ENCODE data around the gene UNC13B. TPM values are rescaled to one million over a fixed set of nuclear protein-coding genes. Genes with fewer than 3 reads are reported as not detected.
"Not testable (repeated sequence)": the region's sequence is repeated elsewhere in the genome, so short reads cannot be mapped to it uniquely, and the experiment has no call there.

Gene UNC13B
- total and polyA plus RNA-seq, 4 donors, result 8.0 to 33.7 (median 30.3) TPM

DNA sequence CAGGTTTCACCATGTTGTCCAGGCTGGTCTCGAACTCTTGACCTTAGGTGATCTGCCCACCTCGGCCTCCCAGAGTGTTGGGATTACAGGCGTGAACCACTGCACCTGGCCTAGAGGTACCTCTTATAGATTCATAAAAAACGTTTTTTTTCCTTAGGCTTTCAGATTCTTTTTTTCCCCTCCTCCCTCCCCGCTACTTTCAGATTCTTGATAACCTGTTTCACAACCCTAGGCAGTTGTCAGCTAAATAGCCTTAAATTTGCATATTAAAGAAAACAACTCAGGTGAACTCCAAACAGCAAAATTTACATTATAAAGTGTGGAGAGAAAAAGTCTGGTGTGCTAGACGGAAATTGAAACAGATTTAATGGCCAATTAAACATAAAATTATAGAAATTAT, 4.0 kb upstream of the UNC13B start:
- 58 to 69% methylated on average over 6 of the region's 6 CpGs for WGBS, 2 donors
- H3K4me1 ChIP-seq (ENCODE audit: control insufficient read depth in 1 of 2, insufficient read depth in 2 of 2, low read length in 2 of 2); DNase-seq; H3K4me3 ChIP-seq (ENCODE audit: low read length in 2 of 2); H3K27ac ChIP-seq (ENCODE audit: low read depth in 1 of 2, low read length in 2 of 2); H3K9me3 ChIP-seq (ENCODE audit: control insufficient read depth, low read length); H3K36me3 ChIP-seq (ENCODE audit: control insufficient read depth in 1 of 2, insufficient read depth in 2 of 2, low read length in 1 of 2); H3K27me3 ChIP-seq (ENCODE audit: control insufficient read depth in 1 of 2, insufficient read depth in 2 of 2, low read length in 1 of 2); ATAC-seq (ENCODE audit: low FRiP score): not testable (repeated sequence)
- intact Hi-C loops (cut with DNase I), result loop anchor here in 1 of 2 donors (5.0 kb wide), 1 partner anchor 41 kb away; the partner anchor contains the start of gene ATOSB

DNA sequence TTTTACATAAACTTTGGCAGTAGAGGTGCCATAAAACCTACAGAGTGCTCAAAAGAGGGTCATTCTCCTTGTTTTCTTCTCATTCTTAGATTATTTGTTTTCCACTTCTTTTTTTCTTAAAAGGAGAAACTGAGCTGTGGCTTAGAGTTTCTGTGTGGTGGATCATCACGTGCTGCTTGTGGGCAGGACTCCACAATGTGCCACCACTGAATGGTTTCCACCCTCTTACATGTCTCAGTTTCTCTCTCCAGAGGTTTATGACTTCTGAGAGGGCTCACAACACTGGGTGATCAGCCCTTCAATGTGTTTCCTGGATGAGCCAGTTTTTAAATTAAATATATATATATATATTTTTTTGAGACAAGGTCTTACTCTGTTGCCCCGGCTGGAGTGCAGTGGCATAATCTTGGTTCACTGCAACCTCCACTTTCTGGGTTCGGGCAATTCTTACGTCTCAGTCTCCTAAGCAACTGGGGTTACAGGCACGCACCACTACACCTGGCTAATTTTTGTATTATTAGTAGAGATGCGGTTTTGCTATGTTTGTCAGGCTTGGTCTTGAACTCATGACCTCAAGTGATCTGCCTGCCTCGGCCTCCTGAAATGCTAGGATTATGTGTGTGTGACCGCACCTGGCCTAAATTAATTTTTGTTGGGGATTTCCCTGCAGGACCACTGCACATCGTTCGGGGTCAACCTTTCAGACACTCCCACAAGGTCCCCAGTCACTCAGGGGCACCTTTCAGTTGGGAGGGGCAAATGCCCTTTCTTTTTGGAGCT, 3.1 kb upstream of the UNC13B start:
- H3K36me3 ChIP-seq (ENCODE audit: control insufficient read depth in 1 of 2, insufficient read depth in 2 of 2, low read length in 1 of 2), result no peaks in the 10 kb centered on the region
- no peak overlapping the region for H3K4me3 ChIP-seq (ENCODE audit: low read length in 2 of 2)
- H3K27me3 ChIP-seq (ENCODE audit: control insufficient read depth in 1 of 2, insufficient read depth in 2 of 2, low read length in 1 of 2), result no peaks in the 10 kb centered on the region
- H3K27ac ChIP-seq (ENCODE audit: low read depth in 1 of 2, low read length in 2 of 2), result no peak overlapping the region
- H3K9me3 ChIP-seq (ENCODE audit: control insufficient read depth, low read length), result no peaks in the 10 kb centered on the region
- DNase-seq (no peak), ATAC-seq (ENCODE audit: low FRiP score) (no peak)
- H3K4me1 ChIP-seq (ENCODE audit: control insufficient read depth in 1 of 2, insufficient read depth in 2 of 2, low read length in 2 of 2), result no peaks in the 10 kb centered on the region
- WGBS, 2 donors, result 89 to 94% methylated on average over 10 of the region's 10 CpGs
- intact Hi-C loops (cut with DNase I), result loop anchor here in 1 of 2 donors (5.0 kb wide), 1 partner anchor 41 kb away; the partner anchor contains the start of gene ATOSB

DNA sequence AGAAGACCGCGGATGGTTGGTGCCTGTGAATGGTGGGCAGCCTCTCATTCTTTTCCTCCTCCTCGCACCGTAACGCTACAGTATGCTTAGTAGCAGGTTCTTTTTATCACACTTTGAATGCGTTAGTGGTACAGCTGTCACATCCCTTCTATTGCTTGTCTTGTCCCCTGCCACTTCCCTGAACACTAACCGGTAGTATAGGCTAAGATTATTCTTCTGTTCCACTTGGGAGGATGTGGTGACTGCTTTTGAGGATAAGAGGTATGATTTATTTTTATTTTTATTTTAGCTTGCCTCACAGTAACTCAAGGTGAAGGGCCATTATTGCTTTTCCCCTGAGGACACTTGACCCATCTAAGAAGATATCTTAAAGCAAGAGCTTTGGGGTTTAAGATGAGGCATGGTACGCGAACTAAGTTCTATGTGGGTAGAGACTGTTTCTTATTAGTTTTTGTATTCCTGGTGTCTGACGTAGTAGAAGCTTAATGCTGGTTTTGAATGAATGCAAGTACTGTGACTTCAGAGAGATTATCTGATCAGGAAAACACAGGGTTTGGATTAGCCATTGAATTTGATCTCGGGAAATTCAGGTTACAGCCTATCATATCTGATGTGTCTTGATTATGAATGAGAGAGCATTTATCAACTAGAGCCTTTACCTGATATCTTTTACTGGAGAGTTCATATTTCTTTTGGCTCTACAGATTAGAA, 951 bp downstream of the UNC13B start:
- H3K4me3 ChIP-seq (ENCODE audit: low read length in 2 of 2), result peak overlapping the region; percentile 52 to 74
- intact Hi-C loops (cut with DNase I), result loop anchor here in 1 of 2 donors (5.0 kb wide), 1 partner anchor 45 kb away; the partner anchor contains the start of gene ATOSB
- no peaks in the 10 kb centered on the region for H3K4me1 ChIP-seq (ENCODE audit: control insufficient read depth in 1 of 2, insufficient read depth in 2 of 2, low read length in 2 of 2)
- 14 to 17% methylated on average over 11 of the region's 11 CpGs for WGBS, 2 donors
- H3K36me3 ChIP-seq (ENCODE audit: control insufficient read depth in 1 of 2, insufficient read depth in 2 of 2, low read length in 1 of 2), result no peaks in the 10 kb centered on the region
- H3K27me3 ChIP-seq (ENCODE audit: control insufficient read depth in 1 of 2, insufficient read depth in 2 of 2, low read length in 1 of 2), result no peaks in the 10 kb centered on the region
- H3K27ac ChIP-seq (ENCODE audit: low read depth in 1 of 2, low read length in 2 of 2), result peak overlapping the region; percentile 16 to 57
- H3K9me3 ChIP-seq (ENCODE audit: control insufficient read depth, low read length), result no peaks in the 10 kb centered on the region
- DNase-seq, result no peak
- no peak for ATAC-seq (ENCODE audit: low FRiP score)

DNA sequence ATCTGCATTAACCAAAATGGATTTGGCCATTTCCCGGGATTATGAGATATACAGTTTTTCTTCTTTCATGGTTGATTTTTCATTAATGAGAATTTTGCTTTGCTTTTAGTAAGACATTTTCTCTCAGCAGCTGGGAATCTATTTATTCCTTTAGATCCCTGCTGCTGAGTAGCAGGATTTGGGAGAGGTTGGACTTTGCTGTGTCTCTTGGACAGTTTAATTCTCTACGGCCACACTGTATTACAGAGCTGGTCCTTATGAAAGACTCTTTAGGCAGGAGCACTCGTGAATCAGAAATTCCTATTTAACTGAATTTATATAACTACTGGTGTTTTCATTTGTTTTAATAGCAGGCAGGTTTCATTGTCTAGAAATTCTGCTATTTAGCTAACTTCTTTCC, 1.6 kb downstream of the UNC13B start:
- Histone ChIP-seq H3K4me1 (ENCODE audit: control insufficient read depth in 1 of 2, insufficient read depth in 2 of 2, low read length in 2 of 2) (no peaks in the 10 kb centered on the region), H3K36me3 (ENCODE audit: control insufficient read depth in 1 of 2, insufficient read depth in 2 of 2, low read length in 1 of 2) (no peaks in the 10 kb centered on the region), H3K9me3 (ENCODE audit: control insufficient read depth, low read length) (no peaks in the 10 kb centered on the region), H3K4me3 (ENCODE audit: low read length in 2 of 2) (peak overlapping the region in 1 of 2 donors; percentile 52), H3K27ac (ENCODE audit: low read depth in 1 of 2, low read length in 2 of 2) (no peak overlapping the region), H3K27me3 (ENCODE audit: control insufficient read depth in 1 of 2, insufficient read depth in 2 of 2, low read length in 1 of 2) (no peaks in the 10 kb centered on the region)
- intact Hi-C loops (cut with DNase I), result loop anchor here in 1 of 2 donors (5.0 kb wide), 1 partner anchor 46 kb away; the partner anchor contains the start of gene ATOSB
- ATAC-seq (ENCODE audit: low FRiP score) (no peak), DNase-seq (no peak)
- 46 to 53% methylated on average over 3 of the region's 3 CpGs for WGBS, 2 donors

DNA sequence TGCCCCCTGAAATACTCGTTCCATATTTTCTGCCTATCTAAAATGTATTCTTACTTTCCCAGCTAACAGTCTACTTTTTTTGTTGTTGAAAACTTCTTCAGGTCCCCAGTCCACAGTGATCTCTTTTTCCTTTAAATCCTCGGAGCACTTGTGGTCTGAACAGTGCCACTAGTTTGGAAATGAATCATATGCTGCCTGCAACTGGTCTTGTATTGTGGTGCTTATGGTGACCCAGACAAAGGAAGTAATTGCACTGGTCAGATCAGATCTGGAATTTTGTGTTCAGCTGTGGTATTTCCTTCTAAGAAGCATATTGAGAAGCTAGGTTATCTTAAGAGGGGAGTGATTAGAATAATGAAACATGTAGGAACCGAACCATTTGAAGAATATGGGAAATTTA, 2.9 kb downstream of the UNC13B start:
- ATAC-seq (ENCODE audit: low FRiP score) (no peak), DNase-seq (no peak)
- Histone ChIP-seq H3K9me3 (ENCODE audit: control insufficient read depth, low read length) (no peaks in the 10 kb centered on the region), H3K4me3 (ENCODE audit: low read length in 2 of 2) (no peak overlapping the region), H3K27ac (ENCODE audit: low read depth in 1 of 2, low read length in 2 of 2) (no peak overlapping the region), H3K4me1 (ENCODE audit: control insufficient read depth in 1 of 2, insufficient read depth in 2 of 2, low read length in 2 of 2) (no peaks in the 10 kb centered on the region), H3K36me3 (ENCODE audit: control insufficient read depth in 1 of 2, insufficient read depth in 2 of 2, low read length in 1 of 2) (peaks cover 0 to 2% of the 10 kb centered on the region in 2 donors), H3K27me3 (ENCODE audit: control insufficient read depth in 1 of 2, insufficient read depth in 2 of 2, low read length in 1 of 2) (no peaks in the 10 kb centered on the region)
- 82 to 86% methylated on average over 3 of the region's 3 CpGs for WGBS, 2 donors
- intact Hi-C loops (cut with DNase I), result loop anchor here in 1 of 2 donors (5.0 kb wide), 1 partner anchor 47 kb away; the partner anchor contains the start of gene ATOSB

DNA sequence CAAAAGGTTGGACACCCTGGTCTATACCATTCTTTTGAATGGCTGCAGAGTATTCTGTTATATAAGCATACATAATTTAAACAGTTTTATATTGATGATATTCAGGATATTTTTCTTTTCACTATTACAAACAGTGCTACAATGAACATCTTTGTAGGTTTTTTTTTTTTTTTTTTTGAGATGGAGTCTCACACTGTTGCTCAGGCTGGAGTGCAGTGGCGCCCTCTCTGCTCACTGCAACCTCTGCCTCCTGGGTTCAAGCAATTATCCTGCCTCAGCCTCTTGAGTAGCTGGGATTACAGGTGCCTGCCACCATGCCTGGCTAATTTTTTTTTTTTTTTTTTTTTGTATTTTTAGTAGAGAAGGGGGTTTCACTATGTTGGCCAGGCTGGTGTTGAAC, 5.6 kb downstream of the UNC13B start:
- ATAC-seq (ENCODE audit: low FRiP score); H3K4me3 ChIP-seq (ENCODE audit: low read length in 2 of 2); H3K27ac ChIP-seq (ENCODE audit: low read depth in 1 of 2, low read length in 2 of 2); H3K4me1 ChIP-seq (ENCODE audit: control insufficient read depth in 1 of 2, insufficient read depth in 2 of 2, low read length in 2 of 2); DNase-seq; H3K36me3 ChIP-seq (ENCODE audit: control insufficient read depth in 1 of 2, insufficient read depth in 2 of 2, low read length in 1 of 2); intact Hi-C loops (cut with DNase I); H3K27me3 ChIP-seq (ENCODE audit: control insufficient read depth in 1 of 2, insufficient read depth in 2 of 2, low read length in 1 of 2); H3K9me3 ChIP-seq (ENCODE audit: control insufficient read depth, low read length): not testable (repeated sequence)
- WGBS, 2 donors, result 100% methylated on average over 1 of the region's 1 CpG

DNA sequence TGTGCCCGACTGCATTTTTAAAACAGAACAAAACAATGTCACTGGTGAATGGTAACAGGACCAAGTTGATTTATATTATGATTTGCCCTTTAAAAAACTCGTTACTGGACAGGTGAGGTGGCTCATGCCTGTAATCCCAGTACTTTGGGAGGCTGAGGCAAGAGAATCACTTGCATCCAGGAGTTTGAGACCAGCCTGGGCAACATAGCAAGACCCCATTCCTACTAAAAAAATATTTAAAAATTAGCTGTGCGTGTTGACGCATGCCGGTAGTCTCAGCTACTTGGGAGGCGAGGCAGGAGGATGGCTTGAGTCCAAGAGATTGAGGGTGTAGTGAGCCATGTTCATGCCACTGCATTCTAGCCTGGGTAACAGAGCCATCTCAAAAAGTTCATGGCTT, 7.2 kb downstream of the UNC13B start:
- Histone ChIP-seq H3K4me3 (ENCODE audit: low read length in 2 of 2) (no peak overlapping the region), H3K36me3 (ENCODE audit: control insufficient read depth in 1 of 2, insufficient read depth in 2 of 2, low read length in 1 of 2) (peaks cover 0 to 2% of the 10 kb centered on the region in 2 donors), H3K27me3 (ENCODE audit: control insufficient read depth in 1 of 2, insufficient read depth in 2 of 2, low read length in 1 of 2) (no peaks in the 10 kb centered on the region), H3K27ac (ENCODE audit: low read depth in 1 of 2, low read length in 2 of 2) (no peak overlapping the region), H3K9me3 (ENCODE audit: control insufficient read depth, low read length) (no peaks in the 10 kb centered on the region), H3K4me1 (ENCODE audit: control insufficient read depth in 1 of 2, insufficient read depth in 2 of 2, low read length in 2 of 2) (peaks cover 0 to 2% of the 10 kb centered on the region in 2 donors)
- no peak for DNase-seq
- no peak for ATAC-seq (ENCODE audit: low FRiP score)
- intact Hi-C loops (cut with DNase I), result no loop called here
- 87 to 93% methylated on average over 6 of the region's 6 CpGs for WGBS, 2 donors

DNA sequence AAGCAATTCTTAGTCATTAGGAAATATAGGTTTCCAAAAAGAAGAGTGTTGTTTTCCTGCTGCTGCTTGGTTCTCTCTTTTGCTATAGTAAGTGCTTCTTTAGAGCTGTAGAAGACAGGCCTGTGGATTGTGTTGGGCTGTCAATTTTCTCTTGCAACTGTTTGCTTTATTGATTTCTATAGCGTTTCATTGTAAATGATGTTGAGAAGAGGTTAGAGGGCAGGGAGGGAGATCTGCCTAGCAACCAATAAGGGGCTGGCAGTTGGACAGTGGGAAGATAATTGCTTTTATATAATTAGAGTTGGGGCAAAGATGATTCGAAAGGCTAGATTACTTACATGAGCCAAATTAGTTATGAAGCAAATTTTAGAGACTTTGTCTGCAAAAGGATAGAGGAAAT, 11.1 kb downstream of the UNC13B start:
- intact Hi-C loops (cut with DNase I), result no loop called here
- no peak overlapping the region for H3K4me3 ChIP-seq (ENCODE audit: low read length in 2 of 2)
- H3K27me3 ChIP-seq (ENCODE audit: control insufficient read depth in 1 of 2, insufficient read depth in 2 of 2, low read length in 1 of 2), result no peaks in the 10 kb centered on the region
- no peak for ATAC-seq (ENCODE audit: low FRiP score)
- no peak for DNase-seq
- H3K36me3 ChIP-seq (ENCODE audit: control insufficient read depth in 1 of 2, insufficient read depth in 2 of 2, low read length in 1 of 2), result peaks cover 0 to 2% of the 10 kb centered on the region in 2 donors
- peaks cover 0 to 2% of the 10 kb centered on the region in 2 donors for H3K4me1 ChIP-seq (ENCODE audit: control insufficient read depth in 1 of 2, insufficient read depth in 2 of 2, low read length in 2 of 2)
- WGBS, 2 donors, result 67 to 80% methylated on average over 2 of the region's 2 CpGs
- H3K27ac ChIP-seq (ENCODE audit: low read depth in 1 of 2, low read length in 2 of 2), result no peak overlapping the region
- no peaks in the 10 kb centered on the region for H3K9me3 ChIP-seq (ENCODE audit: control insufficient read depth, low read length)

Measured in aorta (tissue), 5 donors.